NCI-H2029 treated with DMSO at 0.1 percent for 48 hours (cell line): Measurements from ENCODE around the gene SPIN1.
"Not testable (repeated sequence)": the region's sequence is repeated elsewhere in the genome, so short reads cannot be mapped to it uniquely, and the experiment has no call there.

Experiments
- DNase-seq: peaks from one replicate; lab custom pipeline; 2025; lab: John Stamatoyannopoulos, UW

The SPIN1 gene

GRCh38 chr9:88388203-88388885 is at the start of gene SPIN1:
TSS of gene SPIN1 (plus strand) at chr9:88388444. CDS start at chr9:88426540, 38,096 bp downstream.
- DNase-seq, result no peak

- DNase-seq, result no peak
These were observed 48.9 kb upstream of the SPIN1 start for GRCh38 chr9:88339317-88339716.

- DNase-seq, result no peak
These were observed 46.0 kb upstream of the SPIN1 start for GRCh38 chr9:88342246-88342645.

- no peak for DNase-seq
These were observed 44.2 kb upstream of the SPIN1 start for GRCh38 chr9:88344013-88344412.

- DNase-seq, result not testable (repeated sequence)
These were observed 37.9 kb upstream of the SPIN1 start for GRCh38 chr9:88350354-88350753.

GRCh38 chr9:88355166-88355565 is 33.1 kb upstream of the SPIN1 start:
- DNase-seq, result no peak

- DNase-seq, result not testable (repeated sequence)
These were observed 31.0 kb upstream of the SPIN1 start for GRCh38 chr9:88357250-88357649.

- no peak for DNase-seq
These were observed 29.5 kb upstream of the SPIN1 start for GRCh38 chr9:88358723-88359122.

GRCh38 chr9:88359974-88360373 is 28.3 kb upstream of the SPIN1 start:
- no peak for DNase-seq

- no peak for DNase-seq
These were observed 25.6 kb upstream of the SPIN1 start for GRCh38 chr9:88362681-88363080.

- no peak for DNase-seq
These were observed 24.6 kb upstream of the SPIN1 start for GRCh38 chr9:88363661-88364060.

GRCh38 chr9:88364706-88365105 is 23.5 kb upstream of the SPIN1 start:
- DNase-seq, result no peak

- no peak for DNase-seq
These were observed 17.9 kb upstream of the SPIN1 start for GRCh38 chr9:88370346-88370745.

- DNase-seq, result no peak
These were observed 16.1 kb upstream of the SPIN1 start for GRCh38 chr9:88372103-88372654.

GRCh38 chr9:88373045-88373444 is 15.2 kb upstream of the SPIN1 start:
- DNase-seq, result no peak

GRCh38 chr9:88378317-88378716 is 9.9 kb upstream of the SPIN1 start:
- no peak for DNase-seq

GRCh38 chr9:88379352-88379751 is 8.9 kb upstream of the SPIN1 start:
- DNase-seq, result no peak

- DNase-seq, result no peak
These were observed 8.1 kb upstream of the SPIN1 start for GRCh38 chr9:88380118-88380517.

GRCh38 chr9:88381322-88381721 is 6.9 kb upstream of the SPIN1 start:
- DNase-seq, result not testable (repeated sequence)

GRCh38 chr9:88383176-88383575 is 5.1 kb upstream of the SPIN1 start:
- DNase-seq, result no peak

GRCh38 chr9:88386137-88386536 is 2.1 kb upstream of the SPIN1 start:
- not testable (repeated sequence) for DNase-seq

GRCh38 chr9:88387036-88387551 is 1.1 kb upstream of the SPIN1 start:
- peak; percentile 67 for DNase-seq

GRCh38 chr9:88387552-88388202 is 567 bp upstream of the SPIN1 start:
- peak; percentile 53 for DNase-seq
